Parathyroid adenoma (tissue), 2 donors: ENCODE results near the gene ADGRL2.

Source experiments
- H2AFZ ChIP-seq: fragments of 300-600 bp; sonication (generic); one replicate; pipeline ENCODE4 v1.7.0; 2017; ENCODE audit warnings: antibody characterized with exemption, mild to moderate bottlenecking
- H3K27ac ChIP-seq: fragments of 300-600 bp; sonication (generic); one replicate; pipeline ENCODE4 v1.7.0; 2017
- H3K27me3 ChIP-seq: fragments of 300-600 bp; sonication (generic); one replicate; pipeline ENCODE4 v1.7.0; 2017; ENCODE audit warnings: low read length; ENCODE audit not compliant: control insufficient read depth, insufficient read depth
- H3K36me3 ChIP-seq: fragments of 300-600 bp; sonication (generic); one replicate; pipeline ENCODE4 v1.7.0; 2017; ENCODE audit warnings: low read length; ENCODE audit not compliant: control insufficient read depth, insufficient read depth
- H3K4me1 ChIP-seq: fragments of 300-600 bp; sonication (generic); one replicate; pipeline ENCODE4 v1.7.0; 2017; ENCODE audit warnings: control low read depth
- H3K4me2 ChIP-seq: fragments of 300-600 bp; sonication (generic); one replicate; pipeline ENCODE4 v1.7.0; 2017; ENCODE audit warnings: low read length
- H3K4me3 ChIP-seq: fragments of 300-600 bp; sonication (generic); one replicate; pipeline ENCODE4 v1.7.0; 2017; ENCODE audit warnings: low read depth, low read length
- H3K79me2 ChIP-seq: fragments of 300-600 bp; sonication (generic); one replicate; pipeline ENCODE4 v1.7.0; 2017; ENCODE audit warnings: control low read depth
- H3K9ac ChIP-seq: fragments of 300-600 bp; sonication (generic); one replicate; pipeline ENCODE4 v1.7.0; 2017; ENCODE audit warnings: mild to moderate bottlenecking
- H3K9me3 ChIP-seq: fragments of 300-600 bp; sonication (generic); one replicate; pipeline ENCODE4 v1.7.0; 2017; ENCODE audit warnings: low read length; ENCODE audit not compliant: control insufficient read depth
- CTCF ChIP-seq: fragments of 300-600 bp; sonication (generic); IDR thresholded peaks from one replicate; pipeline ENCODE4 v1.7.0; 2017; ENCODE audit warnings: antibody characterized with exemption, mild to moderate bottlenecking
- donor health status: primary hyperparathyroidism.

ADGRL2 gene

DNA sequence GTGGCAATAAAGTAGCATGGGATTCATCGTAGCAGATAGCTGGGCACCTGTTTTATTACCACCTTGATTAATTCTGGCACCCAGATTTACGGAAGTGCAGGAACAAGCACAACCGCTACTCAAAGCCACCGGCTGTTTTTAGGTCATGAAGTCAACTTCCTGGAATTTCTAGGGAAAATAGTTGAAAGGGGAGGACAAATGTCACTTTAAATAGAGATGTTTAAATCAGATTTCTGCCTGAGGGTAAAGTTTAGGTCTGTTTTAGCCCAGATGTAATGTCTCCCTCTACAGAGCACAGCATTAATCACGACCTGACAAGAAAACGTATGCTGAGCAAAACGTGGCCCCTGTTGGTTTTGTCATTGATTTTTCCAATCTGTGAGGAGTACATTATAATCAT, 8.0 kb downstream of the ADGRL2 start:
- Histone ChIP-seq H3K27me3 (no peaks in the 10 kb centered on the region), H3K79me2 (no peaks in the 10 kb centered on the region), H3K9ac (no peak overlapping the region), H3K36me3 (no peaks in the 10 kb centered on the region), H3K9me3 (no peaks in the 10 kb centered on the region), H3K4me1 (no peaks in the 10 kb centered on the region), H3K4me2 (peak overlapping the region; percentile 3), H3K27ac (no peak overlapping the region), H3K4me3 (no peak overlapping the region), H2AFZ (no peak overlapping the region)
- TF ChIP-seq CTCF = no peak

DNA sequence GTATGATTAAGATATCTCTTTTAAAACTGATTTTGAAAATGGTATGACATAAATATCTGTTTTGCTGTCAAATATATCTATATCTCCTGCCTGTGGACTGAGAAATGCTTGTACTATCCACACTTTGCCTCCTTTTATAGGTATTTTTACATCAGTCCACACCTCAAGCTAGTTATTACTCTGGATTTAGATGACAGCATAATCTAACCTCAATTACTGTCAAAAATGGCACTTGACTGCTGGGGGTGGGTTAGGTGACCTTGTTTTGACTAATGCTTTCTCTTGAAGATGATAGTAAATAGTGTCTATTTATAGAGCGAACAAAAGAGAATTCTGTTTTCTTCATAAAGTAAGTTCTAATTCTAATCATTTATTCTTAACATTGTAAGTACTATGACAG, 9.1 kb downstream of the ADGRL2 start:
- TF ChIP-seq CTCF = no peak
- H2AFZ ChIP-seq = no peak overlapping the region
- no peak overlapping the region for H3K4me3 ChIP-seq
- no peak overlapping the region for H3K4me2 ChIP-seq
- H3K9me3 ChIP-seq = no peaks in the 10 kb centered on the region
- H3K27ac ChIP-seq = no peak overlapping the region
- H3K79me2 ChIP-seq = no peaks in the 10 kb centered on the region
- no peaks in the 10 kb centered on the region for H3K36me3 ChIP-seq
- H3K27me3 ChIP-seq = no peaks in the 10 kb centered on the region
- no peaks in the 10 kb centered on the region for H3K4me1 ChIP-seq
- H3K9ac ChIP-seq = no peak overlapping the region

- H3K9ac ChIP-seq = no peak overlapping the region
- H2AFZ ChIP-seq = no peak overlapping the region
- TF ChIP-seq CTCF = no peak
Observed at GRCh38 chr1:81811757-81812371, 11.1 kb downstream of the ADGRL2 start.

DNA sequence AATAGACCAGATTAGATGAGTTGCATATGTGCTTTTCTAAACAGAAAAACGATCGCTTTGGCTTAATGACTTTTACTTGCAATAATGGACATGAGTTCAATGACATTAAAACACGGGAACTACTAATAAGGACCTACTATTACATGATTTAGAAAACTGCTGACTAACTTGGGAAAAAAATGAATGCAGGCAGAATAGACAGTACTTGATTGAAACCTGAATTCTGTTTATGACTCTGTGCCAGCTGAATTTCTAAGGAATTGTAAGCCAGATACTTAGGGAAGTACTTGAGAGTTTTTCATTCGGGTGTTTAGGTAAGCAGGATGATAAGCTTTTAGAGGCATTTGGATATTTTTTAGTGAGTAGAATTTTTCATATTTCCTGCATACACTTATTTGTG, 12.0 kb downstream of the ADGRL2 start:
- Histone ChIP-seq H3K36me3 (no peaks in the 10 kb centered on the region), H3K9ac (no peak overlapping the region), H3K27ac (no peak overlapping the region), H3K4me2 (peak overlapping the region; percentile 15), H3K79me2 (no peaks in the 10 kb centered on the region), H3K9me3 (no peaks in the 10 kb centered on the region), H3K4me1 (no peaks in the 10 kb centered on the region), H3K4me3 (peak overlapping the region; percentile 12), H2AFZ (no peak overlapping the region), H3K27me3 (no peaks in the 10 kb centered on the region)
- no peak for TF ChIP-seq CTCF

More at GRCh38 chr1:81811757-81812371, 11.1 kb downstream of the ADGRL2 start:
- no peak overlapping the region for H3K4me3 ChIP-seq
- H3K36me3 ChIP-seq = no peaks in the 10 kb centered on the region
- no peak overlapping the region for H3K27ac ChIP-seq
- H3K9me3 ChIP-seq = no peaks in the 10 kb centered on the region
- peak overlapping the region; percentile 16 for H3K4me2 ChIP-seq
- H3K27me3 ChIP-seq = no peaks in the 10 kb centered on the region
- H3K4me1 ChIP-seq = no peaks in the 10 kb centered on the region
- no peaks in the 10 kb centered on the region for H3K79me2 ChIP-seq

DNA sequence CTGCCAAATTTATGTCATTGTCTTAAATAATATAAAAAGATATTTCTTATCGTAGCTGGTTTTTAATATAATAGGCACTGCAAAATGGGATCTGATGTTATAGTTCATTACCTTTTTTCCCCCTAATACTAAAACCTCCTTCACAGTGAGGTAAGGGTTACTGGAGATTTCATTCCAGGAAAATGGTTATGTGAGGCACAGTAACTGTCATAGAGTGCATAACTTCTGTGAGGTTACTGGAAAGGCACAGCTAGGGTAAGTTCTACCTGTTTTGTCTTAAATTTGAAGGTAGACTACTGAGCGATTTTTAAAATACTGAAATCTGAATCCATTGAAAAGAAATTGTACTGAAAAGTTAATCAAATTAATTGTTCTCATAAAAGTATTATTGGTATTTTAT, 13.0 kb downstream of the ADGRL2 start:
- no peak overlapping the region for H3K27ac ChIP-seq
- no peak overlapping the region for H3K4me3 ChIP-seq
- no peaks in the 10 kb centered on the region for H3K4me1 ChIP-seq

More for the DNA sequence above, 13.0 kb downstream of the ADGRL2 start:
- Histone ChIP-seq H3K79me2 (no peaks in the 10 kb centered on the region), H3K9me3 (no peaks in the 10 kb centered on the region), H2AFZ (no peak overlapping the region), H3K4me2 (no peak overlapping the region), H3K36me3 (no peaks in the 10 kb centered on the region), H3K9ac (no peak overlapping the region), H3K27me3 (no peaks in the 10 kb centered on the region)
- no peak for TF ChIP-seq CTCF
